ENCODE measurements around the gene TNFRSF25.

The TNFRSF25 gene

DNA sequence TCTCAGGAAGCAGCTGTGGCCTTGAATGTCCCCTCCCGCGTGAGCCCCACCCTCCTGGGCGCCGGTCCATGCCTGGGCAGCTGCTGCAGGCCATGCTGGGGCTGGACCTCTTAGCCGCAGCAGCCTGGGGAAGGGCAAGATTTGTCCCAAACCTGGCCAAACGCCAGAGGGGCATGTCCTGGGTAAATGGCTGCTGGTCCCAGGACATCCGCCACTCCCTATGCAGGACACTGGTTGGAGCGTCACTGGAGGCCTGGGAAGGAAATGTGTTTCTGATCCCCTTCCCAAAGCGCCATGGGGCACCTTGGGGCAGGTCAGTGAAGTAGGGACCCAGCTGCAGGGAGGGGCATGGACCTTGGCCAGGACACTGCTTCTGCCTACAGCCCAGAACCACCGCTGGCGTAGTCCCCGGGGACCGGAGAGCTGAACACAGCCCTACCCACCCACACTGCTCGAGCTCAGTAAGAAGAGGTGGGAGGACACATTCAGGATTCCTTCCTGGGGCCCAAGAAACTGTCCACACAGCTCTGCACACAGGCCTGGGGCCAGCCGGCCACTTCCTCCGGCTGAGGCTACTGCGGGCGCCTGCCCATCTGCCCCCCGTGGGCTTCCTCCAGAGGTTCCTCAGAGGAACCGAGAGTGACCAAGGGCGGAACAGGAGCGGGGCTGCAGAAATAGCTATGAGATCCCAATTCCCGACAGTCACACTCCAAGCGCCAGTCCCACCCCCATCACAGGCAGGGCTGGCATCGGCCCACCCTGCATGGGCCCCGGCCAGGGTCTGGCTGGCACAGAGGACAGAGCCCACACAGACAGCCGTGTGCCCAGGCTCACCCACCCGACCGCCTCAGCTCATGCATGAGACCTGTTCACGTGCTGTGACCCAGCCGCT, 36.3 kb upstream of the TNFRSF25 start:
- in situ Hi-C loops (cut with MboI; ENCODE audit: low sequenced_read_pairs), result no loop called here

DNA sequence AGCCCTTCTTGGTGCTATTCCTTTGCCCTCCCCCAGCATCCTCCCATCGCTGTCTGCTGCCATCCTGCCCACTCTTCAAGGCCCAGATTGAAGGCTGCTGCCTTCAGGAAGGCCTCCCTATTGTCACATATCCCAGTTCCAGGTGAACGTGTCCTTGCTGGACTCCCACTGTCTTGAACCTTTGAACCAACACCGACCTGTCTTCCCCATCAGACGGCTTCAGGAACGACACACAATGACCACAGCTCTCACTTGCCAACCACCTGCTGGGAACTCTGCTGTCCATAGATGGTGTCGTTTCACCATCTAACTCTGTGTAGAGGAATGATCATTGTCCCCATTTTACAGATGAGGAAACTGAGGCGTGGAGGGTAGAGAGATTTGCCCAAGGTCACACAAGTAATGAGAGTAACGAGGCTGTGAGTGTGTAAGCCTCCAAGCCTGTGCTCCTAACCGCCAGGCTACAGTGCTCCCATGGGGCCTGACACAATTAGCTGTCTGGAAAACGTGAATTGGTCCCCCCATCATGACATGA, 35.4 kb upstream of the TNFRSF25 start:
- in situ Hi-C loops (cut with MboI; ENCODE audit: low sequenced_read_pairs), result no loop called here

DNA sequence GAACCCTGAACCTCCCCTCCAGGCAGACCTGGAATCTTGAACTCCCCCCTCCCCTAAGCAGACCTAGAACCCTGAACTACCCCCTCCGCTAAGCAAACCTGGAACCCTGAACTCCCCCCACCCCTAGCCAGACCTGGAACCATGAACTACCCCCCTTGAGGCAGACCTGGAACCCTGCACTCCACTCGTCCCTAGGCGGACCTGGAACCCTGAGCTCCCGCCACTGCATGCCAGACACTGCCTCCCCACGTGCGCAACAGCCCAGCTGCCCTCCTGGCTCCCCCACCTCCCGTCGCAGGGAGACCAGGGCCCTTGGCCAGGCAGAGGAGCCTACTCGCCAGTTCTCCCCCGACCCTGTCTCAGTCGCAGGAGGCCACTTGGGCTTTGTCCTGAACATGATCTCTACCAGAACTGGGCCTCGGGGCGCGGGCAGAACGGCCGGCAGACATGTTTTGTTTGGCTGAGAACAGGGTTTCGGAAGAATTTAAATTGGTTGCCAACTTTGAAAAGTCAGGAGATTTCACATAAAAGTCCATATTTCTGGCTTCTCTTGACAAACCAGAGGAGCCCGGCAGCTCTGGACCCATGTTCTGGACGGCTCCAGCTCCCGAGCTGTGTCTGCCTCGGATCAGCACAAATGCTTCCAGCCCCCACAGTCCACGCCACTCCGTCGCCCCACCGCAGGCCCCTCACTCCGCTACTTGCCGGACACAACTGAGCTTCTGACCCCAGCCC, 34.7 kb upstream of the TNFRSF25 start:
- in situ Hi-C loops (cut with MboI; ENCODE audit: low sequenced_read_pairs), result no loop called here

DNA sequence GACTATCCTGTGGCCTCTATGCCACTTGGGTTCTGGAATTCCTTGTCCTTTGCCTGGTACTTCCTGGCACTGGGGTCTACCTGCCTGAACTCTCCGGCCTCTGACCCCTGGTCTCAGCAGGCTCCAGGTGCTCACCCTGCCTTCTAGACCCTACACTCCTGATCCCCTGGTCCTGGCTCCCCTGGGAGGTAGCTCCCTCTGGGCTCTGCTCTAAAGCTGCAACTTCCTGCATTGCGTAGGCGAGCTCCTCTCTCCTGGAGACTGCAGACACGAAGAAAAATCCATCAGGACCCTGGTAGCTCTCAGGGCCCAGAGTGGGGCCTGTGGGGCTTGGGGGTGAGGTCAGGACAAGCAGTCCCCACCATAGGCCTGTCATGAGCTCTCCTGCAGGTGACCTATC, 33.3 kb upstream of the TNFRSF25 start:
- in situ Hi-C loops (cut with MboI; ENCODE audit: low sequenced_read_pairs), result loop anchor here (25.0 kb wide), 1 partner anchor 713 kb away; no protein-coding TSS in a partner anchor

DNA sequence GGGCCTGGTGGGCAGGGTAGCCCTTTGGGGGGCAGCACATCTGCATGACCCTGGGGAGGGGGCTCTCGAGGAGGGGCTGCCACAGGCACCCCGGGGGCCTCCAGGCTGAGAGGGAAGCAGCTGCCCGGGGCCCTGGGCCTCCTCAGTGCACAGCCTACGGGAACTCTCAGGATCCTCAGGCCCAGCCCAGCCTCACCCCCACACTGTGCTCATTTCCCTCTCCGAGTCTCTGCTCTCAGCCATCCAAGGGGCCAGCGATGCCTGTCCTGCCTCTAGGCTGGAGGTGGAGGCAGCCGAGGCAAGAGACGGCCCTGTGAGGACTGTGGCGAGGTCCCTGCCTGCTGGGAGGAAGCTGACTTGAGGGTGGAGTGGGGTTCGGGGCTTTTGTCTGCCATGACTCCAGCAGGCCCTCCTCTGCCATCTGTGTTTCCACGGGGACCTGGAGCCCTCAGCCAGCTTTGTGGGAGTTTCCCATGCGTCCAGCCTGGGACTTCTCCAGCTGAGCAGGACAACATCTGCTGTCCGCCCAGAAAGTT, 32.7 kb upstream of the TNFRSF25 start:
- in situ Hi-C loops (cut with MboI; ENCODE audit: low sequenced_read_pairs), result loop anchor here (25.0 kb wide), 1 partner anchor 714 kb away; no protein-coding TSS in a partner anchor

DNA sequence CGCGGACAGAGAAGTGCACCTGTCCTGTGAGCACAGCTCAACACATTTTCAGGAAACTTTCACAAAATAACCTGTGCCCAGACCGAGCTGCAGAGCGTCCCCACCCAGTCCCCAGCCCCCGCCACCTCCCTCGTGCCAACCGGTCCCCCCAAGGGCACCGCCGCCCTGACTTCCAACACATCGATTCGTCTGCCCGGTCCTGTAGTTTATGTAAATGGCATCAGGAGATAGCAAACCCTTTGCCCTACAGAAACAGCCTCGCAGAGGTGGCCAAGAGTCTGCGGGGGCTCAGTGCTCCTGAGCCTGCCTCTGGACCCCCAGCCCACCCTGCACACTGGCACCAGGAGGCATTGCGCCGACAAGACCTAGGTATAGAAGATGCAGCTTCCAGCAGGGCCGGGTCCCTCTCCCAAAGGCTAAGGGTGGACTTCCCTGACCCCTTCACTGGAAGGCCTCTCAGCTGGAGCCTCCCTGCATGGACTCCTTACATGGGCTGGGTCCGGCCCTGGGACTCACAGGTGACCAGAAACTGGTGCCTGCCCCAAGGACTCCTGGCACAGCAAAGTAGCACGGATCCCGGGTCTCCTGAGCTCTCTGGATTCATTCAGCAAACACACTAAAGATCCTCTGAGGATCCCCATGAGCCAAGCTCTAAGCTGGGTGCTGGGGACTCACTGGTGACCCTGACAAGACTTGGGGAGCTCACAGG, 32.0 kb upstream of the TNFRSF25 start:
- in situ Hi-C loops (cut with MboI; ENCODE audit: low sequenced_read_pairs), result loop anchor here (25.0 kb wide), 1 partner anchor 714 kb away; no protein-coding TSS in a partner anchor

DNA sequence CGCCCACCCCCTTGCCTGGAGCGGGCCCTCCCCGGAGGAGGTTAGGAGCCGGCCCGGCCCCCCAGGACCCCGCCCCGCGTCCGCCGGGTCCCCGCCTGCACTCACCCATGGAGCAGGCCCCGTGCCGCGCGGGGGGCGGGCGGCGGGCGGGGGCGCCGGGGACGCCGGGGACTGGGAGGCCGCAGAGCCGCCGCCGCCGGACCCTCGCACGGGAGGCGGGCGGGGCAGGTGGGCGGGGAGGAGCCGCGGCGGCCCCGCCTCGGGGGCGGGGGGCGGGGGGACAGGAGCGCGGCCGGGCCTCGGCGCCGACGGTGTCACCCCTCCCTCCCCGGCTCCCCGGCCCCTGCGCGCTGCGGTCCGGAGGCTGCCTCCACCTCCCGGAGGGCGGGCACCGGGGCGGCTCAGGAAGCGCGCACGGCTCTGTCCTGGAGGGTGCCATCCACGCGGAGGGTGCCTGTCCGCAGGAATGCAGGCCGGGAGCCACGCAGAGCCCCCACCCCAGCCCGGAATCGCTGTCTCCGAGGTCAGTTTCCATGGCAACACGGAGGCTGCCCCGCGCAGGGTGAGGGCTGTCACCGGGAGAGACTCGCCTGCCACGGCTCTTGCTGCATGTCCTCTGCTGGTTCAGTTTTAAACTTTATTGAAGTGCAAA, 31.4 kb upstream of the TNFRSF25 start:
- in situ Hi-C loops (cut with MboI; ENCODE audit: low sequenced_read_pairs), result loop anchor here (25.0 kb wide), 1 partner anchor 715 kb away; no protein-coding TSS in a partner anchor

DNA sequence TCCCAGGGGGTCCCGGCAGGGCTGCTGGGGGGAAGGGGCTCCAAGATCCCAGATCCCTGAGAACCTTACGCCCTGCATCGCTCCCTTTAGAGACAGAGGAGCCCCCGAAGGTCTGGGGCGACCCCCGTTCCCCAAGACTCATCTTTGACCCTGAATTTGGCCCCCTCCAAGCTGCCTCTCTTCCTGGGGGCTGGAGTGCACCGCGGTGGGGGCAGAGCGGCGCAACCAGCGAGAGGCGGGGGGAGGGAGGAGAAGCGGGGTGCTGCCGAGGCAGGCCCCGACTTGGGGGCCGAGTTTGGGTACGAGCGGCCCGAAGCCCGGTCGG, 30.9 kb upstream of the TNFRSF25 start:
- in situ Hi-C loops (cut with MboI; ENCODE audit: low sequenced_read_pairs), result loop anchor here (25.0 kb wide), 1 partner anchor 715 kb away; no protein-coding TSS in a partner anchor

DNA sequence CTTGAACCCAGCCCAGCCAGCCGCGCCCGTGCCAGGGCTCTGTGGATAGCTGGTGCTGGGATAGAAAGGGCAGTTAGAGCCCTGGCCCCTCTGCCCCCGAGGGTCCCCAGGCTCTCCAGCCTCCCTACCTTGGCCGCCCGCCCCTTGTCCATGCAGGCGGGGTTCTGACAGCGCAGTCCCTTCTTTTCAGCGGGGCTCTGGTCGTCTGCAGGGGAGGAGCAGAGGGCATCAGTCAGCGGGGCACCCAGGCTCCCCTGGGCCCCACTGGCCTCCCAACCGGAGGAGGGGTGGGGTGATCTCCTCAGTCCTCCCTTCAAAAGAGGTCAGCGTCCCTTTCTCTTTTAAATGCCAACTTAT, 30.4 kb upstream of the TNFRSF25 start:
- in situ Hi-C loops (cut with MboI; ENCODE audit: low sequenced_read_pairs), result loop anchor here (25.0 kb wide), 1 partner anchor 716 kb away; no protein-coding TSS in a partner anchor

DNA sequence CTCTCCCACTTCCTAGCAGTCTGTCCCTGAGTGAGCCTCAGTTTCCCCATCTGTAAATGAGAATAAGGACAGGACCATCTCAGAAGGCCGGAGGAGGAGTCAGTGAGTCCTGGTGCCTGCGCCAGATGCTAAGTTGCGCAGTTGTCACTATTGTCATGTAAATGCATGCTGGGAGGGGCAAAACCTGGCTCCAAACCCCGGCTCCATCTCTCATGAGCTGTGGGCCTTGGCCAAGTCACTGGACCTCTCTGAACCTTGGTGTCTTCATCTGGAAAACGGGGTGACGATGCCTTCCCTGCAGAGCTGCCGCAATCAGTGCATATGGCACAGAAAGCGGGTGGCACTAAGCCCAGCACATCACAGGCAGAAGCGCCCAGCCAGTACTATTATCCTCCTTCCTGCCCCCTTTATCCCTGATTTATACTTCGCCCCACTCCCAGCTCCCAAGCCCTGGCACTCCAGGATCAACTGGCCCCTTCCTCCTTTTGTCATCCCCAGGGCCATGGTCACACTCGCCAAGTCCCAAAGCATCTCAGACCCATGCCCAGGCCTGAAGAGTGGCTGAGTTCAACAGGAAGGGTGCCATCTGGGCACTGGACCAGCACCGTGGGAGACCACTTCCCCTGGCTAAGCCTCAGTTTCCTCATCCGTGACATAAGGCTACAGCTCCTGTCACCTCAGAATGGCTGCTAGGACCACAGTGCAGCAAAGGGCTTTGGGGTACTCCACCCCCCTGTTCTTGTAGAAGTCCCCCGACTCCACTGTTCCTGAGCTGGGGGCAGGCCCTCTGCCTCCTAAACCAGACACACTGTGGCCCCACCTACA, 29.8 kb upstream of the TNFRSF25 start:
- in situ Hi-C loops (cut with MboI; ENCODE audit: low sequenced_read_pairs), result loop anchor here (25.0 kb wide), 1 partner anchor 717 kb away; no protein-coding TSS in a partner anchor

DNA sequence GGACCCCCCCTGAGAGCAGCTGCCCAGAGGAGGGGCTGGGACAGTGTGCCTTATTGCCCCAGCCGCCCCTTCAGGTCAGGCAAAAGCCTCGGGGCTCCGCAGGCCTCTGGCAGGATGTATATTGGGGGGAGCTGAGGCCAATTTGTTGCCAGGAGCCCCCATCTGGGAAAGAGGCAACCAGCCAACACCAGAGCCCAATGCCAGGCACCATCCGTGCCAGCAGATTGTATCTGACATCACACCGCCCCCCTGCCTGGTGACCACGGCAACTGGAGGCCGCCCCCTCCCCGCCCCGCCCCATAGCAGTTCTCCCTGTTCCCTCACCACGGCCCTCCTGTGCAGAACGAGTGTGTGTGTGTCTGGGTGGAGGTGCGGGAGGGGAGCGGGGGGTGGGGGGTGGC, 29.1 kb upstream of the TNFRSF25 start:
- in situ Hi-C loops (cut with MboI; ENCODE audit: low sequenced_read_pairs), result loop anchor here (25.0 kb wide), 1 partner anchor 717 kb away; no protein-coding TSS in a partner anchor

DNA sequence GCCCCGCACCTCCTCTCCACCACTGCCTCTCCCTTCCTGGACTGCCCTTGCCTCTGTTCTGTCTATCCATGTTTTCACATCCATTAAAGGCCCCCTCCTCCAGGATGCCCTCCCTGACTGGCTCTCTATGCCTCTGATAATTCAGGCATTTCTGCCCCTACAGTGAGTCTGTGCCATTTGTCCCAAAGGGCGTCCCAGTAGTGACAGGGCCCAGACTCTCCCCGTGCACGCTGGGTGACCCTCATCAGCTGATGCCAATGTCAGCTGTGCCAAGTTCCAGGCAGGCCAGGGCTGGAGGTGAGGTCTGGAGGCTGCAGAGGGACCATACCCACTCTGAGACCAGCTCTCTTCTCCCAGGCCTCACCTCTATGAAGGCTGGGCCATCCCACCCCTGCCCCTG, 28.7 kb upstream of the TNFRSF25 start:
- in situ Hi-C loops (cut with MboI; ENCODE audit: low sequenced_read_pairs), result loop anchor here (25.0 kb wide), 1 partner anchor 718 kb away; no protein-coding TSS in a partner anchor

DNA sequence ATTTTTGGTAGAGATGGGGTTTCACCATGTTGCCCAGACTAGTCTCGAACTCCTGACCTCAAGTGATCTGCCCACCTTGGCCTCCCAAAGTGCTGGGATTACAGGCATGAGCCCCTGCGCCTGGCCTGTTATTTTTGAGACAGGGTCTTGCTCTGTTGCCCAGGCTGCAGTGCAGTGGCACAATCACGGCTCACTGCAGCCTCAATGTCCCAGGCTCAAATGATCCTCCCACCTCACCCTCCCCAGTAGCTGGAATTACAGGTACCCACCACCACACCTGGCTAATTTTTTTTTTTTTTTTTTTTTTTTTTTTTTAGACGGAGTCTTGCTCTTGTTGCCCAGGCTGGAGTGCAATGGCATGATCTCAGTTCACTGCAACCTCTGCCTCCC, 27.9 kb upstream of the TNFRSF25 start:
- in situ Hi-C loops (cut with MboI; ENCODE audit: low sequenced_read_pairs), result loop anchor here (25.0 kb wide), 1 partner anchor 718 kb away; no protein-coding TSS in a partner anchor

DNA sequence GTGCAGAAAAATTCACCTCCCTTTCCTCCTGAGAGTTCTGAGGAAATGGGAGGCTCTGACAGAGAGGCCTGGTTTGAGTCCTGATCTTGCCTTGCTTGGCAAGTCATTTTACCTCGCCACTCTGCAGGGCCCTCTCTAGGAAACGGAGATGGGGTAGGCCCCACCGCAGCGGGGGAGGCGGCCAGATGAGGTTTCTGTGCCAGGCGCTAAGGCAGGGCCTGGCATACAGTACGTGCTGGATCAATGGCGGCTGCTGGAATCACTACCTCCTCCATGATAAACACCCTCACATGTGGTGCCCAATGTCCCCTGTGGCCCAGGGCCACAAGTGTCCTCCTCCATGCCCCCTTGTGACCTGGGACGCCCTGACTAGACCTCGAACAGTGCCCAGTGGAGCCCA, 26.0 kb upstream of the TNFRSF25 start:
- in situ Hi-C loops (cut with MboI; ENCODE audit: low sequenced_read_pairs), result loop anchor here (25.0 kb wide), 1 partner anchor 720 kb away; no protein-coding TSS in a partner anchor

DNA sequence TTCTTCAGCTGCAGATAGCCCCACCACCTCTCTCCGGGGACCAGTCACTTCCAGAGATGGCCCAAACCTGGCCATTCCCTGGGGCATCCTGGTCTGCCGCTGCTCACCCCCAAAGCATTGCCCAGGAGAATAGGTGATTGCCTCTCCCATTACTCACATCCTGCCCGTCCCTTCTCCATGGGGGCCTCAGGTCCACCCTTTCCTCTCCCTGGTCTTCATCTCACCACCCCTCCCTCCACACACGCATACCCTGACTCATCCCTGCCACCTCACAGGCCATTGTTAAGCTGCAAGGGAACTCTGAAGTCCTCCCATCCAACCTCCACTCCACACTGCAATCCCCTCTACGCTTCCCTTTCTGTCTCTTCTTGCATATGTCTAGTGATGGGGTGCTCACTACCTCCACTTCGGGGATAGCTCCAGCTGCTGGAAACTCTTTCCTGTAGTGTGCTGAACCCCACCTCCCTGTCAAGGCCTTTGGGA, 25.5 kb upstream of the TNFRSF25 start, which contains the start of gene PLEKHG5:
Gene PLEKHG5, minus strand, starts transcription at position 188 of the 483 bp plus-strand sequence. CDS start 14,096 bp downstream, outside the sequence.
- in situ Hi-C loops (cut with MboI; ENCODE audit: low sequenced_read_pairs), result loop anchor here (25.0 kb wide), 1 partner anchor 721 kb away; no protein-coding TSS in a partner anchor

DNA sequence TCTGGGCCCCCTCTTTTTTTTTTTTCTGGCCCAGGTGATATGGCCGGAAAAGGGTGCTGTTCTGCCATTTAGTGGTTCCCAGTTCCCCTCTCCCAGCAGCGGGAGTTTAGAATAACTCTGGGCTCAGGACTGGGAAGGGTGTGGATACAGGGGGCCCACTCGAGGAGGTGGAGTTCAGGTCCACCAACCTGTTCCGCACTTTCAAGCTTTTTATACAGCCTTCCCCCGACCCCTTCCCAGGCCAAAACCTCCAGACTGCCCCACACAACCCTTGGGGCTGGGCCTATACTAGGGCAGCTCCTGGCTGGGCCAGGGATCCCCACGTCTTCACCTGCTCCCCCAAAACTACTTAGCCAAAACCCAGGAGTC, 25.1 kb upstream of the TNFRSF25 start:
- in situ Hi-C loops (cut with MboI; ENCODE audit: low sequenced_read_pairs), result loop anchor here (25.0 kb wide), 1 partner anchor 721 kb away; no protein-coding TSS in a partner anchor

DNA sequence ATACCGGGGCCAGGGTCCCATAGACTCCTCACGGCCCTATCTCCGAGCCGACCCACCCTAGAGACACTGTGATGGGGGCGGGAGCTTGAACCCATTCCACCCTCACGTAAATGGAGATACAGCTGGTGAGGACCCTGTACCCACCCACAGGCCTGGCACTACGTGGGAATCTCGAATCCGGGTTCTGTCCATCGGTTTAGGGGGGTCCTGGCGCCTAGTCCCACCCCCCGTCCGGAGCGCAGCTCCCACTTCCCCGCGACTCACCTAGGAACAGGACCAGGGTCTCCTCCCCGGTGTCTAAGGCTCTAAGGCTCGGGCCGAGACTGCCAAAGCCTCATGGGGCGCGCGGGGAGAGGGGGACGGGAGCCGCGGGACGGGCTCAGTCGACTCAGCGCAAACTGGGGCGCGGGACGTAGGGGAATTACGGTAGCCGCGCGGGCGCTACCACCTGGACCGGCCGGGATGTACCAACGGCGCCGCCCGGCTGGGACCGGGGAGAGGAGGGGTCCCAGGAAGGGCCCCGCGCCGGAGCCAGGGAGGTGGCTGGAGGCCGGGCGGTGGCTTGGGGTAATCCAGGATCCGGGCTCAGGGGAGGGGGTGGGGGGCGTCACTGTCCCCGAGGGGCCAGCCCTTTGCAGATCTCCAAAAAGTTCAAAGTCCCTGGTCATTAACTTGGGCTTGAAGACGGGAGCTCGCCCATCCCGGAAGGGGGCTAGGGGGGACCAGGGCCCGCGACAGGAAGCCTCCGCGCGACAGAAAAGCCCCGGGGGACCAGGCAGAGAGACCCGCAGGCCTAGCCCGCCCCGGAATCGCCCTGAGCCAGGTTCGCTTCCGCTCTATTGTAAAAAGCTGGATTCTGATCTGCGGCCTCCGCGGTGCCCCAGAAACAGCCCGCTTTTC, 24.5 kb upstream of the TNFRSF25 start:
- in situ Hi-C loops (cut with MboI; ENCODE audit: low sequenced_read_pairs), result loop anchor here (25.0 kb wide), 1 partner anchor 722 kb away; no protein-coding TSS in a partner anchor
